ENCODE data around the gene BRD2. TPM values are rescaled to one million over a fixed set of nuclear protein-coding genes. Genes with fewer than 3 reads are reported as not detected.
A peak's percentile ranks its signal among the peaks of the same experiment; 100 is the strongest.

The BRD2 gene
- polyA plus RNA-seq, 1 donor: 150 TPM

DNA sequence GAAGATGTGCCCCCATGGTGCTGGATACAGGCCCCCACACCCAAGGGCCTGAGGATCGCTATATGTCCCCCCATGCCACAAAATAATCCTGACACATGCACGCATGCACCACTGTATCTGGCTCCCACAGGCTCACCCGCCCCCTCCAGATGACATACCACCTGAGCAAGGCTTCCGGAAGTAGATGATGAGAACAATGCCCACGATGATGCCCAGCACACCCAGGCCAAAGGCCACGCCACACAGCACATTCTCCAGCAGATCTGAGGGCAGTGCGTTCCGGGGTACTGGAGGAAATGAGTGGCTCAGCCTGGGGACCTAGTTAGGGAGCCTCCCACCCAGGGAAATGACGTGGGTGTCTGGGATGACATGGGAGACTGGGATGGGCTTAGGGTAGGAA is 19.3 kb upstream of the BRD2 start:
- DNase-seq (ENCODE audit: low read depth): no peak

DNA sequence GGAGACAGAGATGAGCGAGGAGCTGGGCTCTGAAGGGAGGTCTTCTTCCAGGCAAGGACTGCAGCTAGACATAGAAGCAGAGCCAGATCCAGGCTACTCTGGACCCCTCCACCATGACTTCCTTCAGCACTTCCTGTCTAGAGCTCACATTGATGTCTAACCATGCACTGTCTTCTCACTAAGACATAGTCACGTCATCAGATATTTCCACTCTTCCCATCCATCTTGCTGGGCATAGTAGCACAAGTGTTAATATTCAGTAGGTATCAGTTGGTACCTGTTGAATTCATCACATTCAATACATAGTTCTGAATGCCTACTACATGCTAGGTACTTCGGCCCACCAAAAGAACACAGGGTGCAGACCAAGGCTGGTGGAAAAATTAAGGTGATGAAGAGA is 18.4 kb upstream of the BRD2 start:
- DNase-seq (ENCODE audit: low read depth): no peak

DNA sequence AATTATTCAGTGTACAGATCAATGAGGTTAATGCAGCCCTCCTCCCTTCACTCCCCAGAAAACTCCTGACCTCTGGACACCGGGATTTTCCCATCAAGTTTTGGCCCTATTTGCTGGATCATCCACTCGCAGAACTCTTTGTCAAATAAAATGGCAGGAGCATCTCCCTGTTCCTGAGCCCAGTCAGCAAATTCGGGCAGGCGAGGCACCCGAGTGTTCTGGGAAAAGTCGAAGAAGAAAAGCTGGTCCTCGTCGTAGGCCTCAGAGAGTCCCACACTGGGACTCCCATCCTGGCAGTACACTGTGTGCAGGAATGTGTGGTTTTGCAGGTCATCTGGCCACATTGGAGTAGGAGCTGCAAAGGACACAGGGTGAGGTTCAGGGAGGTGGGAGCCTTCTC is 17.9 kb upstream of the BRD2 start:
- no peak for DNase-seq (ENCODE audit: low read depth)

DNA sequence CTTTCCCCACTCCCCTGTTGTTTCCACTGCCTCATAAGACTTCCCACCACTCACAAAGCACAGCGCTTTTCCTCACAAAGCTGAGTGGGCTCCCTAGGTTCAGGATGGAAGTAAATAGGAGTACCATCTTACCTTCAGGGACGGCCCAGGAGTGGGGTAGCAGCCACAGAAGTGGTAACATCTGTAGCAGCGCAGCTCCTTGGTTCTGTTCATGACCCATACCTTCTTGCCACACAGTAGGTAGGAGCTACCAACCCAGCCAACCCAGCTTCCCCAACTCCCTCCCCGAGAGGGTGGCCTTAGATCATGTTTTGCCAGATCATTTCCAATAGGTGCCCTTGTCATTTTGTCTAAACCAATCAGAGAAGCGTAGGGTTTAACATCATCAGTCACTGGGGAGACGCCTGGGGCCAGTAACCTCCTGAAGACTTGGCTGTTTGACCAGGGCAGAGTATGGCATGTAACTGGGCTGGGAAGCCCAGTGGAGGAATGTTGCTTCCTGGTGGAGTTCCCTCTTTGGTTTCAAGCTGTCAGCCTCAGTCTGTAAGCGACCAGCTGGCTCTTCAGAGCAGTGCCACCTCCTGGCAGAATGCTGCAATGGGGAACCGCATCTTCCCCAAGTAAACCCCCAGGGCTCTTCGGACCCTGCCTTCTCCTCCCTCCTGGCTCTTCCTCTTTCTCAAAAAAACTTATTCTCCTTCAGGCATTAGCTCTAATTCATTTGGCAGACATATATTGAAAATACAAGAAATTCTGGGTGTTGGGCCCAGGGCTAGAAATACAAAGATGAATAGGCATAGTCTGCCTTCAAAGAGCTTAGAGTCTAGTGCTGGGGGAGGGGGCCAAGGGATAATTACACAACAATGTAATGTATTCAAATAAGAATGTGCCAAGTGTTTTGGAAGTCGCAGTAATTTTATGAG is 15.3 kb upstream of the BRD2 start, which contains the start of gene HLA-DMA:
TSS of gene HLA-DMA (minus strand) at position 281 of the 923 bp plus-strand sequence. CDS start at position 220, 61 bp downstream.
- DNase-seq (ENCODE audit: low read depth): no peak

DNA sequence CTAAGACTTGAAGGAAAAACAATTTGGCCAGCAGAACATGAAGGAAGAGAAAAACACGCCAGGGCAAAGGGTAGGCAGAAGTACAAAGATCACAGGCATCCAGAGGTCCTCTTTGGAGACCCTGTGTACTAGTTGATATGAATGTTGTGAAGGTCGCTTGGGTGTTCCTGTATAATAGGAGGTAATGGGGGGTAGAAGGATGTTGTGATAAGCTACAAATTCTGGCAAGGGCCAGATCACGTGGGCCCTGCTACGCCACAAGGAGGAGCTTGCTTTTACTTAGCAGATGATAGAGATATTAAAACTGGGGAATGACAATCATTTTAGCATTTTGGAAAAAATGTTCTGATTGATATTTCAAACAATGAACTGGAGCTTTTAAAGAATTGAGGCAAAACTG is 14.6 kb upstream of the BRD2 start:
- no peak for DNase-seq (ENCODE audit: low read depth)

DNA sequence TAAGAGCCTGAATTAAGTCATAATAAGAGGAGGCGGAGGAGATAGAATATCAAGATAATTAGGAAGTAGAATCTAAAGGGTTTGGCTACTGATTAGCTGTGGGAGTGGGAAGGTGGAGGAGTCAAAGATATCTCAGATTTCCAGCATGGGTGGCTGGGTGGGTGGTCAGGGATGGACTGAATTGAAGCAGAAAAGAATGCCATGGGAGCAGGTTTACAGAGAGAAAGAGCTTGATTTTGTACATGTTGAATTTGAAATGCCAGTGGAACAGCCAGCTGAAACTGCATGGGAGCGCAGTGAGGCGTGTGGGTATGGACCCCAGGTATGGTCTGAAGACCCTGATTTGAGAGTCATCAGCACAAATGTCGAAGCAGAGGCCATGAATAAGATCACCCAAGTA is 14.1 kb upstream of the BRD2 start:
- no peak for DNase-seq (ENCODE audit: low read depth)

DNA sequence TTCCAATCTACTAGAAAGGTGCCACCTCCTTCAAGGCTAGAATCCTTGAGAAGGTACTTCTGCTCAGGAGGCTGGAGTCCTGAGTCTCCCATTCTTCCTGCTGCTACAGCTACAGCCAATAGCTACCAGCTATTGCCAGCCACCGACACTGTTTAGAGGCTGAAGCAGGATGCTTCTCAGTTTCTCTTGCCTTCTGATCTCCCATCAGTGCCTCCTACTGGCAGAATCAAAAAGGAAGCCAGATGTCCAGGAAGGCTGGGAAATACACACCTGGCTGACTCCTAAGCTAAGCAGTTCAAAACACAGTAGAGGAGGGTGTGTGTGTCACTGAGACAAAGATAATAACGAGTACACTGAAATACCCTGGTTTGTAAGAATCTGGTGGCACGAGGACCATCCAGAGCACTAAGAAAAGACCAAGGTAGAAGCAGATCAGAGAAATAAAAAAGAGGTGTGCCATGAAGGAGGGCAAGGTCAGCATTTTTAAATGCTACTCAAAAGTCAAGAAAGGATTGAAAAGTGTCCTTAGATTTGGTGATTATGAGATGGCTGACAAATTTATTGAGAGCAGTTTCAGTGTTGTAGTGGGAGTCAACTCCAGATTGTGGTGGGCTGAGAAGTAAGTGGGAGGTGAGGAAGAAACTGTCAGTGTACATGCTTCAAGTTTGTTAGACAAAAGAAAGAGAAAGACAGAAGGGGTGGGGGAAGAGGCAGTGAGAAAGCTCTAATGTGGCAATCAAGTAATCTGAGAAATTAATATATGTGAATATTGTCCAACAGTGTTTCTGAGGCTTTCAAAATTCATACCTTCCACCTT is 13.2 kb upstream of the BRD2 start:
- no peak for DNase-seq (ENCODE audit: low read depth)

DNA sequence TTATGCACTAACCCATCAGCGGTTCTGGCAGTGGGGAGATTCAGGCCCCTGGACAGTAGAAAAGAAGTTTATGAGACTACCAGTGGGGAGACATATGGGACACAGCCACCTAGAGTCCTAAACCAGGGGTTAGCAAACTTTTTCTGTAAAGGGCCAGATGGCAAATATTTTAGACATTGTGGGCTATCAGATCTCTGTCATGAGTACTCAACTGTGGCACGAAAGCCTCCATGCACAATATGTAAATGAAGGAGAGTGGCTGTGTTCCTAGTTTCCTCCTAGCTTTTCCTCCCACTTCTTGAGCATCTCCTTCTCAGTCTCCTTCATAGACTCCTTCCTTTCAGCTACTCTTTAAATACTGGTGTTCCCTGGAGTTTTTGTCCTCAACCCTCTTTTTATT is 12.2 kb upstream of the BRD2 start:
- no peak for DNase-seq (ENCODE audit: low read depth)

DNA sequence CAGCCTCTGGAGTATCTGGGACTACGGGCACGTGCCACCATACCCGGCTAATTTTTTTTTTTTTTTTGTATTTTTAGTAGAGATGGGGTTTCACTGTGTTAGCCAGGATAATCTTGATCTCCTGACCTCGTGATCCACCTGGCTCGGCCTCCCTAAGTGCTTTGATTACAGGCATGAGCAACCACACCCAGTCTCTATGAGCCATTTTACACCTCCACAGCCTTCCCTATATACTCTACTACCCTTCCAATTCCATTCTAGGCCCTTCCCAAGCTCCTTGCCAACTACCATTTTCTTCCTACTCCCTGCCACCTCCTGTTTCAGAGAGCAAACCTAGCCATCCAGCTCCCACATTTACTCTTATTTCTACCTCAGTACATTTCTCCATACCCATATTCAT is 7.8 kb upstream of the BRD2 start:
- DNase-seq (ENCODE audit: low read depth): no peak

DNA sequence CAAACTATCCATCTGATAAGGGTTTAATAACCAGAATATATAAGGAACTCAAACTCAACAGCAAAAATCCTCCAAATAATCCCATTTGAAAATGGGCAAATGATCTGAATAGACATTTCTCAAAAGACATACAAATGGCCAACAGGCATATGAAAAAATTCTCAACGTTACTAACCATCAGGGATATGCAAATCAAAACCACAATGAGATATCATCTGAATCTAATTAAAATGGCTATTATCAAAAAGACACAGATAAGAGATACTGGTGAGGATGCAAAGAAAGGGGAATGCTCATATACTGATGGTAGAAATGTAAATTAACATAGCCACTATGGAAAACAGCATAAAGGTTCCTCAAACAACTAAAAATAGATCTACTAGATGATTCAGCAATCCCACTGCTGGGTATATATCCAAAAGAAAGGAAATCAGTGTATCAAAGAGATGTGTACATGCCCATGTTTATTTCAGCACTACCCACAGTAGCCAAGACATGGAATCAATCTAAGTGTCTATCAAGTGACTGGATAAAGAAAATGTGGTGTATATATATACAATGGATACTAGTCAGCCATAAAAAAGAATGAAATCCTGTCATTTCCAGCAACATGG is 6.1 kb upstream of the BRD2 start:
- DNase-seq (ENCODE audit: low read depth): no peak

DNA sequence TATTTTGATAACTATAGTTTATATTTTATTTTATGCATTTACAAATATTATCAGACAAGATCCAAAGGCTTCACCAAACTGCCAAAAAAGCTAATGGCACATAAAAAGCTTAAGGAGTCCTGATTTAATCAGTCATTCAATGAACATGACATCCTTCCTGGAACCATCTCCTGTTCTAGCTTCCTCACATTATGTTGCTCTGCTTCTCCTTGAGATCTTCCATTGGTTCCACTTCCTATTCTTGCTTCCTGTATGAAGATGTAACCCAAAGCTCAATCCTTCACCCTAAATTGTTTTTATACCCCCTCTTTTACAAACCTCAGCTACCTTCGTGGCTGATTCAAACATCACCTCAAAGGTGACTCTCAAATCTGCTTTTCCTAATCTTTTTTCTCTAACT is 4.5 kb upstream of the BRD2 start:
- DNase-seq (ENCODE audit: low read depth): no peak

DNA sequence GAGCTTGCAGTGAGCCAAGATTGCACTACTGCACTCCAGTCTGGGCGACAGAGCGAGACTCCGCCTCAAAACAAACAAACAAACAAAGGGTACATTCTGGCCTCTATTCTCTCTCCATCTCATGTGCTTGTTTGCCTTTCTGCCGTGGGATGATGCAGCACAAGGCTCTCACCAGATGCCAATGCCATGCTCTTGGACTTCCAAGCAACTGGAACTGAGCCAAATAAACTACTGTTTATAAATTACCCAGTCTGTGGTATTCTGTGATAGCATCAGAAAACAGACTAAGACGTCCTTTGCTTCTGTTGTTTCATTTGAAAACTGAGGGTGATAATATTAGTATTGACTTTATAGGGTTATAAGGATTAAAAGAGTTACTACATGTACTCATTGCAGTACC is 3.6 kb upstream of the BRD2 start:
- no peak for DNase-seq (ENCODE audit: low read depth)

DNA sequence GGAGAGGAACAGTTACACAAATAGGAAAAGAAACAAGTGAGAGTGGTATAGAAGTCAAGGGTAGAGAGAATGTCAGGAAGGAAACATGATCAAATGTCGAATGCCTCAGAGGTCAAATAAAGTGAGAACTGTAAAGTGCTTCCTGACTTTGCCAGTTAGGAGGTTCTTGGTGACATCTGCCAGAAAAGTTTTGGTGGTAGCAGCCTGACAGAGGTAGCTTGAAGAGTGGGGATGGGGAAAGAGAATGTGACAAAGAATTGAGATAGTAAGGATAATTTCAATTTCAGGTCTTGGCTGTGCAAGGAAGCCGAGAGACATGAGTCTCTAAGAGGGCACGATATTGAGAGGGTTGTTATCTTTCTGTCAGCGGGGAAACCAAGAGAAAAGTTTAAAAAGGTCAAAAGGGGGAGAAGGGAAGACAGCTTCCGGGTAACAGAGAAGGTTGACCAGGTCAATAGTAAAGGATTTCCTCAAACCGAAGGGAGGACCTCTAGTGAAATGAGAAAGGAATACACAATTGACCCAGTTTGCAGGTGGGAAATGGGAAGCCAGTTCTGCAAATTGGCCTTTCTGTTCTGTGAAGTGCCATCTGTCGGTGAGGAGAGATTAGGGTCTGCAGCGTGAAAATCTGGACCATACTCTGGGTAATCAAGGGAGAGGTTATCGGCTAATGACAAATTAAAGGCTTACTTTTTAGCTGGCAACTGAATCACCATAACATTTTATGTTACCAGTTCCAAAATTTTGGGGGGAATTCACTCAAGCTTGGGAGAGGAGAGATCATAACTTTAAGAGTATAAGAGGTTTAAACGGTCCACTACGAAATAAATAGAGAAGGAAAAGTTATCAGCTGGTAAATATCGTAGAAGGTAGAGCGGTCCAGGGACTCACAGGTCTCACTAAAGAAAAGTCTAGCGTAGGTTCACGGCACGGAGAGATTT is 973 bp upstream of the BRD2 start:
- DNase-seq (ENCODE audit: low read depth): no peak

DNA sequence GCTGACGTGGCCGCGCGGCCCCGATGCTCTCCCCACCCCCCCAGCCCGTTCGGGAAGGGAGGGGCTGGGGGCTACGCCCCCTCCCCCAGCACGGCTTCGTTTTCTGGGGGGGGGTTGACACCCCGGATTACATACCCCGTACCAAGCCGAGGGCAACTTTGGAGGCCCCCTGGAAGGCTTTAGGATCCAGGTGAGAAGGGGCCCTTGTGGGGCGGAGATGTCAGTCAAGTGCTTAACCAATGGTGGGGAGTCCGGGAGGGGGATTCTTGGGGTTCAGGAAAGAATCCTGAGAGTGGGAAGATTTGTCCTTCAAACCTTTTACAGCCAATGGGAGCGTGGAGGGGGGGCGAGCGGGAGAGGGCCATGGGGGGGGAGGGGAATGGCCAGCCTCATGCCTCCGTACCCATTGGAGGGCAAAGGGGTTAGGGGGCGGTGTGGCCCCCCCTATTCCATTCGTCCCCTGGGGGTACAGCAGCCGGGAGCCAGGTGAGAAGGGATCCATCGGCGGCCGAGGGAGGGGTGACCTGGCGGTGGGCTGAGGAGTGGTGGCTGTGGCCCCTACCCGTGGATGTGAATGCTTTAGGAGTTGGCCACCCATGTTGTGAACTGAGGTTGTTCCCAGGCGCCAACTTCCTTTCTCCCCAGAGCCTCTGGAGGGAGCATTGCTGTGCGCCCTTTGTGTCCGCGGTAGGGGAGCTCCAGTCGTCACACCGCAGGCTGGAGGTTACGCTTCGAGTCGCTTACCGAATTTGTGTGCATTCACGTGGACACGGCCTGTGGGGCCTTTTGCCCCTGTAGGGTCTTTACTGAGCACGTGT is 682 bp downstream of the BRD2 start:
- DNase-seq (ENCODE audit: low read depth): no peak

DNA sequence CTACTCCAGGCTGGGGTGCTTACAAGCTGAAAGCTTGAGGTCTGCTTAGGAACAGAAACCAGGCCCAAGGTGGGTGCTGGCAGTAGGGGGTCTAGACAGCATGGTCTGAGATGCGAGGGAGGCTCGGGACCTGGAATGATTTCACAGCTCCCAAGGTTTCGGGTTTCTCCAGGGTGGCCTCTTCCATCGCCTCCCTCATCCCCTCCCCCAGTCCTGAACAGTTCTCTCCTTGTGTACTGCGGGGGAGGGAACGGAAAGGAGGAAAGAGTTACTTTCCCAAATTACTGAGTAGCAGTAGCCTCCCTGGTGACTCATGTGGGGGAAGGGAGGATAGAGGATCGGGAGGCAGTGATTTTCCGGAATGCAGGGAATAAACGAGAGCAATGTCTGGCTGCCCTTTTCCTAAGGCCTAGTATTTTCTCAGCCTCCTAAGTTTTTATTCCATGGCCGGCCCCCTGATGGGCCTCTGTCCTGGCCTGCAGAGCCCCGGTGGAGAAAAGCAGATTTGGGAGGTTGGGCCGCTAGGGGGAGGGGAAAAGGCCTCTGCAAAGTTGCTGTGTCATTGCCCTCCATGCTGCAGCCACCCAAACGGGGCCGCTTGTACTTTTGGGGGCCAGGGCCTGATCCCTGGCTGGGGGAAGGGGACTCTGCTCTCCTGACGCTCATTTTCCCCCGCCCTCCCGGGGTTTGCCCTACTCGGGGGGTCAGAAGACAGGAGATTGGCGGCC is 1.5 kb downstream of the BRD2 start:
- DNase-seq (ENCODE audit: low read depth): no peak

DNA sequence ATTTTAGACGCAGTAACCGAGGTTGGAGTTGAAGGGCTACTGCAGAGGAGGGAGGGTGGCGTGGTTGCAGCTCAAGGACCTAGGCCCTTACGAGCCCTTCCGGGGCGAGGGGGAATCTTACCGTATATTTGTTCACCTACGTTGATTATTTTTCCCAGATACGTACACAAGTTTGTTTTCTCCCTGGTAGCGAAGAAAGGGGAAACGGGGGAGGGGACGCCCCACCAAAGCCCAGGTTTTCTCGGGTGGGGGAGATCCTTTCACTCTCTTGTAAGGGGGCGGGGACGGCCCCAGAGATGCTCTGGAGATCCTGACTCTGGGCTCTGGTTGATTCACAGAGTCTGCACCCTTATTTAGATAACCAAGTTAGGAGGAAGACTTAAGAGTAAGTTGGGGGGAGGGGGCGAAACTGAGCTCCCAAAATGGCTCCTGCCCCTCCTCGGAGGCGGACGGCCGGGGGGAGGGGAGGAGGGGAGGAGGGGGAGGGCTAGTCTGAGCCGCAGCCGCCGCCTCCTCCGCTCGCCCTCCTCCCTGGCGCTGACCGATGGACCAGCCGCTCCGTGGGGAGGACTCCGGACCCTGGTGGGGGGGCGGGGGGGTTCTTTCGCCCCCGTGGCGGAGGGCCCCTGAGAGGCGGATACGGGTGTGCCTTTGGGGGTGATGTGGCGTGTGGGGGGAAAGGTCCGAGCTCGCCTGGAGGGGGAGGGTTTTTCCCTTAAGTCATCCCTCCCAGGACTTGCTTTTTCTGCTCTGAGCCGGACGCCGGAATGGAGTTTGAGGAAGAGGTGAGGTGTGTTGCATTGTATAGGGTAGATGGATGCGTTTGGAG is 2.2 kb downstream of the BRD2 start:
- DNase-seq (ENCODE audit: low read depth): peak; percentile 61

DNA sequence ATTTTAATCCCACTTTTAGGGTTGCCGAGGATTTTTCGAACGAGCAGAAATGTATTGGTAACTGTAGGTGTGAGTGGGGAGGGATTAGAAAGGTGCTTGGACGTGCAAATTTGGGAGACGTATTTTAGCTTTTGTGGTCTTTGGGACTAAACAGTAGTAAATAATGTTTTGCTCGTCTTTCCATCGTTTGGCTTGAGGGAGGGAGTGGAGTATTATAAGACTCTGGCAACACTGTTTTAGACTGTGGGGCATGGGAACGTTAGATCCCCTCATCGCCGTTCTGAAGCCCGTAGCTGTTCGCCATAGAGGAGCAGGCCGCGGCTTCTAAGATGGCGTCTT is 2.8 kb downstream of the BRD2 start:
- no peak for DNase-seq (ENCODE audit: low read depth)

DNA sequence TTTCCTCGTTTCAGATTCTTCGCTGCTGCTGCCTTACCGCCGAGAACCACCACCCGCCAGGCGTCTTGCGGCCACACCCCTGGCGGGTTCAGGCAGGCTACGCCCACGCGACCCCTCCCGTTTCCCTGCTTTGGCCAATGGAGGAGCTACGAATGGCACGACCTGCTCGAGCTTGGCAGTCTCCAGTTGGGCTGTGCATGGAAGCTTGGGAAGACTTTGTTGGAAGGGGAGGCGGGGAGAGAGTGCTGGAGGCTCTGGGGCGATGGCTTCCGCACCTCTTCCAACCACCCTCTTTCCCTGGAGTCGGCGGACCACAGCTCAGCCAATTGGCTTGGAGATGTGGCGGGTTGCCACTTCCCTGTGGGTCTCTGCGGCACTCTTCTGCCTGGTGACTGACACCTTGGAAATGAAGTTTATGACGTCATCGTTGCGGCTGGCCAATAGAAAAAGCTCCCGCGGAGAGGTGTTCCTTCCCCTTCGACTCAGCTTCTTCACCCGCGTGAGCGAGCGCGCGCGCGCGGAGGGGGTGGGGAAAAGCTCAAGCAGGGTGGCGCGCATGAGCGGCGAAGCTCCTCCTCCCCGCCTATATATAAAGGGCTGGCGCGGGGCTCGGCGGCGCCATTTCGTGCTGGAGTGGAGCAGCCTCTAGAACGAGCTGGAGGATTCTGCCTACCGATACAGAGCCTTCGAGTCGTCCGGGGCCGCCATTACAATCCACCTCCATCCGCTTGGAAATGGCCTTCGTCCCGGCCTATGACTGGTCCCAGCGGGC is 3.4 kb downstream of the BRD2 start:
- DNase-seq (ENCODE audit: low read depth): peak; percentile 100
